ACC112 (cell line): ENCODE results near the gene FYN.

Experiments used
- H2AFZ ChIP-seq: fragments of 200-600 bp; sonication (generic); one replicate; pipeline ENCODE4 v1.6.0; 2017; ENCODE audit warnings: antibody characterized with exemption, low read length; ENCODE audit not compliant: unreplicated experiment
- H3K27ac ChIP-seq: fragments of 200-600 bp; sonication (generic); 2 replicates; pipeline ENCODE4 v1.5.1; 2014; ENCODE audit warnings: low read depth, mild to moderate bottlenecking, antibody characterized with exemption, low read length, moderate library complexity
- H3K27me3 ChIP-seq: fragments of 200-600 bp; sonication (generic); 2 replicates; pipeline ENCODE4 v1.6.1; 2014; ENCODE audit warnings: mild to moderate bottlenecking, antibody characterized with exemption, low read length, moderate library complexity, mixed read lengths; ENCODE audit not compliant: insufficient read depth
- H3K36me3 ChIP-seq: fragments of 200-600 bp; sonication (generic); 2 replicates; pipeline ENCODE4 v1.6.1; 2016; ENCODE audit warnings: mild to moderate bottlenecking, antibody characterized with exemption, low read length, moderate library complexity, mixed read lengths; ENCODE audit not compliant: insufficient read depth
- H3K4me1 ChIP-seq: fragments of 200-600 bp; sonication (generic); one replicate; pipeline ENCODE4 v1.6.1; 2016; ENCODE audit warnings: low read length, mixed read lengths; ENCODE audit not compliant: insufficient read depth, unreplicated experiment, control insufficient read depth
- H3K4me3 ChIP-seq: fragments of 200-600 bp; sonication (generic); 2 replicates; pipeline ENCODE4 v1.5.1; 2014; ENCODE audit warnings: mild to moderate bottlenecking, low read depth, low read length
- H3K79me2 ChIP-seq: fragments of 200-600 bp; sonication (generic); one replicate; pipeline ENCODE4 v1.6.0; 2016; ENCODE audit warnings: low read length; ENCODE audit not compliant: control insufficient read depth, unreplicated experiment, insufficient read depth

FYN gene

GRCh38 chr6:111769365-111770152, 103.7 kb downstream of the FYN start:
- H3K27ac ChIP-seq: no peak overlapping the region
- no peaks in the 10 kb centered on the region for H3K27me3 ChIP-seq
- no peak overlapping the region for H3K4me3 ChIP-seq
- H3K4me1 ChIP-seq: peaks cover 28% of the 10 kb centered on the region
- 0 out of 2 replicates have a peak, but pooled peaks cover 4% of the 10 kb centered on the region for H3K36me3 ChIP-seq
- H3K79me2 ChIP-seq: peaks cover 27% of the 10 kb centered on the region
- no peak overlapping the region for H2AFZ ChIP-seq

- peaks cover 28% of the 10 kb centered on the region for H3K79me2 ChIP-seq
- H3K36me3 ChIP-seq: 0 out of 2 replicates have a peak, but pooled peaks cover 4% of the 10 kb centered on the region
- H3K4me1 ChIP-seq: peaks cover 34% of the 10 kb centered on the region
- no peaks in the 10 kb centered on the region for H3K27me3 ChIP-seq
- no peak overlapping the region for H3K4me3 ChIP-seq
- no peak overlapping the region for H3K27ac ChIP-seq
- H2AFZ ChIP-seq: no peak overlapping the region
These were observed 104.9 kb downstream of the FYN start for GRCh38 chr6:111768431-111768770.

- Histone ChIP-seq H3K4me1 (peaks cover 39% of the 10 kb centered on the region), H3K27me3 (no peaks in the 10 kb centered on the region), H3K79me2 (peaks cover 32% of the 10 kb centered on the region), H3K27ac (no peak overlapping the region), H3K36me3 (0 out of 2 replicates have a peak, but pooled peaks cover 4% of the 10 kb centered on the region), H3K4me3 (no peak overlapping the region), H2AFZ (no peak overlapping the region)
These were observed 105.4 kb downstream of the FYN start for GRCh38 chr6:111767752-111768430.

GRCh38 chr6:111766201-111766857, 106.9 kb downstream of the FYN start:
- Histone ChIP-seq H3K36me3 (no peaks in the 10 kb centered on the region), H3K27ac (no peak overlapping the region), H3K27me3 (no peaks in the 10 kb centered on the region), H3K79me2 (peaks cover 29% of the 10 kb centered on the region), H3K4me1 (peaks cover 46% of the 10 kb centered on the region), H2AFZ (no peak overlapping the region), H3K4me3 (no peak overlapping the region)

GRCh38 chr6:111765763-111766162, 107.5 kb downstream of the FYN start:
- Histone ChIP-seq H3K27ac (no peak overlapping the region), H2AFZ (no peak overlapping the region), H3K4me3 (no peak overlapping the region), H3K4me1 (peaks cover 46% of the 10 kb centered on the region), H3K36me3 (no peaks in the 10 kb centered on the region), H3K79me2 (peaks cover 26% of the 10 kb centered on the region), H3K27me3 (no peaks in the 10 kb centered on the region)

GRCh38 chr6:111764238-111765175, 108.7 kb downstream of the FYN start:
- Histone ChIP-seq H3K27ac (no peak overlapping the region), H3K27me3 (no peaks in the 10 kb centered on the region), H3K4me3 (no peak overlapping the region), H3K79me2 (peaks cover 24% of the 10 kb centered on the region), H3K36me3 (no peaks in the 10 kb centered on the region), H2AFZ (no peak overlapping the region), H3K4me1 (peaks cover 44% of the 10 kb centered on the region)

- H2AFZ ChIP-seq: no peak overlapping the region
- H3K4me1 ChIP-seq: peaks cover 52% of the 10 kb centered on the region
- no peaks in the 10 kb centered on the region for H3K36me3 ChIP-seq
- H3K4me3 ChIP-seq: no peak overlapping the region; the same call in 1 of the 2 replicates
- peak overlapping the region; percentile 41 for H3K27ac ChIP-seq
- peaks cover 23% of the 10 kb centered on the region for H3K79me2 ChIP-seq
- no peaks in the 10 kb centered on the region for H3K27me3 ChIP-seq
These were observed 109.9 kb downstream of the FYN start for GRCh38 chr6:111763381-111763780.

- H2AFZ ChIP-seq: no peak overlapping the region
- H3K36me3 ChIP-seq: no peaks in the 10 kb centered on the region
- H3K4me1 ChIP-seq: peaks cover 68% of the 10 kb centered on the region
- H3K27ac ChIP-seq: no peak overlapping the region
- peaks cover 26% of the 10 kb centered on the region for H3K79me2 ChIP-seq
- H3K4me3 ChIP-seq: no peak overlapping the region
- no peaks in the 10 kb centered on the region for H3K27me3 ChIP-seq
These were observed 111.4 kb downstream of the FYN start for GRCh38 chr6:111761783-111762312.

GRCh38 chr6:111761212-111761611, 112.0 kb downstream of the FYN start:
- H3K27ac ChIP-seq: peak overlapping the region; percentile 87; the same call in 1 of the 2 replicates
- peaks cover 26% of the 10 kb centered on the region for H3K79me2 ChIP-seq
- H3K36me3 ChIP-seq: no peaks in the 10 kb centered on the region
- no peak overlapping the region for H3K4me3 ChIP-seq
- peaks cover 68% of the 10 kb centered on the region for H3K4me1 ChIP-seq
- no peak overlapping the region for H2AFZ ChIP-seq
- no peaks in the 10 kb centered on the region for H3K27me3 ChIP-seq
